Fibroblast of lung (primary cell): ENCODE measurements around the gene TMEM94. TPM values are rescaled to one million over a fixed set of nuclear protein-coding genes. Genes with fewer than 3 reads are reported as not detected.

Experiments used
- DNase-seq, 2 donors: peaks; one replicate each; pipeline versions ENCODE4 v3.0.0 to v3.0.0-alpha.2; 2010; ENCODE audit warnings: low read depth in 2 of 2
- H2AFZ ChIP-seq: 2 replicates; pipeline ENCODE4 v1.5.1; 2012; ENCODE audit warnings: low read length, control low read depth, inconsistent platforms
- H3K27ac ChIP-seq: 2 replicates; pipeline ENCODE4 v1.5.1; 2011; ENCODE audit warnings: low read length, control low read depth; ENCODE audit not compliant: insufficient read depth
- H3K27me3 ChIP-seq: 2 replicates; pipeline ENCODE4 v1.5.1; 2011; ENCODE audit warnings: mild to moderate bottlenecking, low read length; ENCODE audit not compliant: control insufficient read depth, insufficient read depth
- H3K36me3 ChIP-seq: 2 replicates; pipeline ENCODE4 v1.5.1; 2011; ENCODE audit warnings: low read length; ENCODE audit not compliant: control insufficient read depth, insufficient read depth
- H3K4me1 ChIP-seq: 2 replicates; pipeline ENCODE4 v1.5.1; 2011; ENCODE audit warnings: low read length; ENCODE audit not compliant: control insufficient read depth, insufficient read depth; ENCODE audit errors: extremely low read depth
- H3K4me2 ChIP-seq: 2 replicates; pipeline ENCODE4 v1.5.1; 2011; ENCODE audit warnings: low read length, control low read depth; ENCODE audit not compliant: insufficient read depth; ENCODE audit errors: extremely low read depth
- H3K4me3 ChIP-seq, 4 experiments: fragments of 200-600 bp in 1 of 4; sonication (generic) in 1 of 4; replicated peaks in 1 of 4; 2 replicates each; pipeline ENCODE4 v1.5.1; 2011 to 2016; ENCODE audit warnings: low read length in 4 of 4, low read depth in 3 of 4, mild to moderate bottlenecking in 3 of 4, control low read depth in 2 of 4, inconsistent platforms in 1 of 4, mixed read lengths in 1 of 4; ENCODE audit not compliant: insufficient read depth in 1 of 4; ENCODE audit errors: control extremely low read depth in 1 of 4
- H3K79me2 ChIP-seq: 2 replicates; pipeline ENCODE4 v1.5.1; 2012; ENCODE audit warnings: mild to moderate bottlenecking, low read length, inconsistent platforms; ENCODE audit not compliant: control insufficient read depth, insufficient read depth
- H3K9ac ChIP-seq: 2 replicates; pipeline ENCODE4 v1.5.1; 2011; ENCODE audit warnings: mild to moderate bottlenecking, low read length, control low read depth; ENCODE audit not compliant: insufficient read depth
- H3K9me3 ChIP-seq: 2 replicates; pipeline ENCODE4 v1.5.1; 2012; ENCODE audit warnings: low read depth, low read length; ENCODE audit not compliant: control insufficient read depth, insufficient read depth
- H4K20me1 ChIP-seq: 2 replicates; pipeline ENCODE4 v1.5.1; 2011; ENCODE audit warnings: low read length; ENCODE audit not compliant: control insufficient read depth, insufficient read depth; ENCODE audit errors: extremely low read depth
- CTCF ChIP-seq, 2 donors: IDR thresholded peaks in 1 of 2; conservative IDR thresholded peaks in 1 of 2; 1 replicate in 1 of 2; 2 replicates in 1 of 2; pipeline ENCODE4 v1.5.1; 2011 to 2012; ENCODE audit warnings: low read length in 2 of 2, control low read depth in 1 of 2, inconsistent platforms in 1 of 2, low read depth in 1 of 2, mild to moderate bottlenecking in 1 of 2
- EZH2 ChIP-seq: IDR thresholded peaks from 2 replicates; pipeline ENCODE4 v1.5.1; 2012; ENCODE audit warnings: low read length, control low read depth, mild to moderate bottlenecking; ENCODE audit errors: missing control alignments
- polyA plus RNA-seq, 2 donors: library from polyadenylated mRNA; depleted of rRNA in 1 of 2; stranded (reverse) in 1 of 2; unstranded in 1 of 2; fragments of >200 nt; gene quantifications; 2 replicates each; pipeline ENCODE4 v1.2.1, GENCODE V29; 2011 to 2012; ENCODE audit warnings: missing spikeins in 1 of 2
- total RNA-seq: library from RNA; depleted of rRNA; stranded (reverse); fragments of >200 nt; gene quantifications from 2 replicates; pipeline ENCODE4 v1.2.1, GENCODE V29; 2014

Gene TMEM94
- total and polyA plus RNA-seq, 2 donors (not counting 1 experiment from before 2014, with no cell fraction given), result 18.3 to 35.0 TPM

- Histone ChIP-seq H3K79me2 (no peaks in the 10 kb centered on the region), H3K4me2 (no peak overlapping the region), H3K27ac (no peak overlapping the region), H3K4me1 (no peaks in the 10 kb centered on the region), H3K4me3 (peak overlapping the region in 1 of 4 experiments; percentile 20), H4K20me1 (no peaks in the 10 kb centered on the region), H3K36me3 (no peaks in the 10 kb centered on the region), H3K9me3 (no peaks in the 10 kb centered on the region), H3K27me3 (peaks cover 11% of the 10 kb centered on the region), H2AFZ (no peak overlapping the region), H3K9ac (no peak overlapping the region)
- DNase-seq, result no peak
- TF ChIP-seq EZH2 (peak; percentile 90), CTCF (conservative IDR thresholded peaks at IDR 0.05 in 1 of 2, IDR thresholded peaks at IDR 0.05 in 1 of 2; ENCODE audit: low read depth in 1 of 2, low read length in 2 of 2) (no peak)
Observed at GRCh38 chr17:75525806-75526554, 69.5 kb downstream of the TMEM94 start.

- no peaks in the 10 kb centered on the region for H3K36me3 ChIP-seq
- H3K79me2 ChIP-seq, result no peaks in the 10 kb centered on the region
- no peak overlapping the region for H3K27ac ChIP-seq
- no peak for DNase-seq
- TF ChIP-seq EZH2 (peak; percentile 56), CTCF (conservative IDR thresholded peaks at IDR 0.05 in 1 of 2, IDR thresholded peaks at IDR 0.05 in 1 of 2; ENCODE audit: low read depth in 1 of 2, low read length in 2 of 2) (no peak)
- no peak overlapping the region for H3K4me3 ChIP-seq
- no peaks in the 10 kb centered on the region for H3K4me1 ChIP-seq
- H3K4me2 ChIP-seq, result no peak overlapping the region
- no peak overlapping the region for H2AFZ ChIP-seq
- H3K27me3 ChIP-seq, result peaks cover 11% of the 10 kb centered on the region
- H3K9ac ChIP-seq, result no peak overlapping the region
- H4K20me1 ChIP-seq, result no peaks in the 10 kb centered on the region
- H3K9me3 ChIP-seq, result no peaks in the 10 kb centered on the region
Observed at GRCh38 chr17:75526555-75527270, 70.3 kb downstream of the TMEM94 start.

GRCh38 chr17:75530837-75531720 is 74.6 kb downstream of the TMEM94 start:
- no peaks in the 10 kb centered on the region for H4K20me1 ChIP-seq
- no peak overlapping the region for H3K4me3 ChIP-seq
- no peaks in the 10 kb centered on the region for H3K9me3 ChIP-seq
- no peak overlapping the region for H3K27ac ChIP-seq
- H3K27me3 ChIP-seq, result peaks cover 11% of the 10 kb centered on the region
- no peak for DNase-seq
- H3K4me2 ChIP-seq, result no peak overlapping the region
- no peak overlapping the region for H3K9ac ChIP-seq
- no peaks in the 10 kb centered on the region for H3K36me3 ChIP-seq
- no peak overlapping the region for H2AFZ ChIP-seq
- H3K79me2 ChIP-seq, result no peaks in the 10 kb centered on the region
- no peak for TF ChIP-seq EZH2
- TF ChIP-seq CTCF (conservative IDR thresholded peaks at IDR 0.05 in 1 of 2, IDR thresholded peaks at IDR 0.05 in 1 of 2; ENCODE audit: low read depth in 1 of 2, low read length in 2 of 2), result no peak
- no peaks in the 10 kb centered on the region for H3K4me1 ChIP-seq
